ENCODE measurements around the gene LINGO1. TPM values are rescaled to one million over a fixed set of nuclear protein-coding genes. Genes with fewer than 3 reads are reported as not detected.

LINGO1 gene
- total RNA-seq, 1 donor = 1.1 TPM

GRCh38 chr15:77599357-77599756 lies 33.4 kb downstream of the LINGO1 start:
- H3K4me3 ChIP-seq (ENCODE audit: insufficient read depth, low read length) = no peak overlapping the region
- no peaks in the 10 kb centered on the region for H3K4me1 ChIP-seq (ENCODE audit: insufficient read depth, low read length)
- no peaks in the 10 kb centered on the region for H3K79me2 ChIP-seq (ENCODE audit: insufficient read depth, low read length)
- H3K27me3 ChIP-seq (ENCODE audit: insufficient read depth, low read length) = no peaks in the 10 kb centered on the region
- no peak for DNase-seq (ENCODE audit: insufficient read length, low spot score, missing footprints)
- H3K4me2 ChIP-seq (ENCODE audit: insufficient read depth, low read length) = no peak overlapping the region
- H4K20me1 ChIP-seq (ENCODE audit: insufficient read depth, low read length) = no peaks in the 10 kb centered on the region
- H3K27ac ChIP-seq (ENCODE audit: low read depth, low read length) = no peak overlapping the region
- H3K9me3 ChIP-seq (ENCODE audit: low read depth, low read length) = no peaks in the 10 kb centered on the region
- H3K36me3 ChIP-seq (ENCODE audit: insufficient read depth, low read length) = no peaks in the 10 kb centered on the region
- TF ChIP-seq CTCF (IDR thresholded peaks at IDR 0.05; ENCODE audit: extremely low read depth, low read depth, low read length) = no peak
- no peak overlapping the region for H2AFZ ChIP-seq (ENCODE audit: low read length)

GRCh38 chr15:77598644-77599043 lies 34.1 kb downstream of the LINGO1 start:
- H2AFZ ChIP-seq (ENCODE audit: low read length) = no peak overlapping the region
- no peaks in the 10 kb centered on the region for H3K79me2 ChIP-seq (ENCODE audit: insufficient read depth, low read length)
- no peaks in the 10 kb centered on the region for H4K20me1 ChIP-seq (ENCODE audit: insufficient read depth, low read length)
- H3K4me1 ChIP-seq (ENCODE audit: insufficient read depth, low read length) = no peaks in the 10 kb centered on the region
- no peak overlapping the region for H3K4me3 ChIP-seq (ENCODE audit: insufficient read depth, low read length)
- no peak overlapping the region for H3K4me2 ChIP-seq (ENCODE audit: insufficient read depth, low read length)
- H3K27me3 ChIP-seq (ENCODE audit: insufficient read depth, low read length) = no peaks in the 10 kb centered on the region
- H3K9me3 ChIP-seq (ENCODE audit: low read depth, low read length) = no peaks in the 10 kb centered on the region
- no peak overlapping the region for H3K27ac ChIP-seq (ENCODE audit: low read depth, low read length)
- DNase-seq (ENCODE audit: insufficient read length, low spot score, missing footprints) = no peak
- H3K36me3 ChIP-seq (ENCODE audit: insufficient read depth, low read length) = no peaks in the 10 kb centered on the region
- no peak for TF ChIP-seq CTCF (IDR thresholded peaks at IDR 0.05; ENCODE audit: extremely low read depth, low read depth, low read length)

GRCh38 chr15:77597804-77598453 lies 34.8 kb downstream of the LINGO1 start:
- no peaks in the 10 kb centered on the region for H4K20me1 ChIP-seq (ENCODE audit: insufficient read depth, low read length)
- DNase-seq (ENCODE audit: insufficient read length, low spot score, missing footprints) = no peak
- H3K27me3 ChIP-seq (ENCODE audit: insufficient read depth, low read length) = no peaks in the 10 kb centered on the region
- H3K27ac ChIP-seq (ENCODE audit: low read depth, low read length) = no peak overlapping the region
- no peaks in the 10 kb centered on the region for H3K9me3 ChIP-seq (ENCODE audit: low read depth, low read length)
- H3K36me3 ChIP-seq (ENCODE audit: insufficient read depth, low read length) = no peaks in the 10 kb centered on the region
- H3K79me2 ChIP-seq (ENCODE audit: insufficient read depth, low read length) = no peaks in the 10 kb centered on the region
- no peak overlapping the region for H3K4me2 ChIP-seq (ENCODE audit: insufficient read depth, low read length)
- no peak for TF ChIP-seq CTCF (IDR thresholded peaks at IDR 0.05; ENCODE audit: extremely low read depth, low read depth, low read length)
- H3K4me3 ChIP-seq (ENCODE audit: insufficient read depth, low read length) = no peak overlapping the region
- H2AFZ ChIP-seq (ENCODE audit: low read length) = no peak overlapping the region
- no peaks in the 10 kb centered on the region for H3K4me1 ChIP-seq (ENCODE audit: insufficient read depth, low read length)

- Histone ChIP-seq H4K20me1 (ENCODE audit: insufficient read depth, low read length) (no peaks in the 10 kb centered on the region), H3K4me1 (ENCODE audit: insufficient read depth, low read length) (no peaks in the 10 kb centered on the region), H3K4me2 (ENCODE audit: insufficient read depth, low read length) (no peak overlapping the region), H3K36me3 (ENCODE audit: insufficient read depth, low read length) (no peaks in the 10 kb centered on the region), H3K27ac (ENCODE audit: low read depth, low read length) (no peak overlapping the region), H2AFZ (ENCODE audit: low read length) (no peak overlapping the region), H3K27me3 (ENCODE audit: insufficient read depth, low read length) (no peaks in the 10 kb centered on the region), H3K4me3 (ENCODE audit: insufficient read depth, low read length) (no peak overlapping the region), H3K9me3 (ENCODE audit: low read depth, low read length) (no peaks in the 10 kb centered on the region), H3K79me2 (ENCODE audit: insufficient read depth, low read length) (no peaks in the 10 kb centered on the region)
- TF ChIP-seq CTCF (IDR thresholded peaks at IDR 0.05; ENCODE audit: extremely low read depth, low read depth, low read length) = no peak
- no peak for DNase-seq (ENCODE audit: insufficient read length, low spot score, missing footprints)
These were observed 35.6 kb downstream of the LINGO1 start for GRCh38 chr15:77596821-77597803.
